Esophagus (tissue), 2 donors: ENCODE results near the gene BRI3. TPM values are rescaled to one million over a fixed set of nuclear protein-coding genes. Genes with fewer than 3 reads are reported as not detected.

Experiments used
- H3K27ac ChIP-seq, 2 donors: one replicate each; pipeline ENCODE4 v1.5.1; 2013; ENCODE audit warnings: low read depth in 2 of 2, mild to moderate bottlenecking in 2 of 2, inconsistent platforms in 1 of 2, low read length in 1 of 2, moderate library complexity in 1 of 2
- H3K27me3 ChIP-seq, 2 donors: one replicate each; pipeline ENCODE4 v1.6.1; 2013; ENCODE audit warnings: low read length in 2 of 2, control low read depth in 1 of 2, mild to moderate bottlenecking in 1 of 2; ENCODE audit not compliant: insufficient read depth in 2 of 2, control insufficient read depth in 1 of 2
- H3K36me3 ChIP-seq, 2 donors: one replicate each; pipeline ENCODE4 v1.6.1; 2013; ENCODE audit warnings: low read length in 1 of 2; ENCODE audit not compliant: control insufficient read depth in 2 of 2, insufficient read depth in 2 of 2
- H3K4me1 ChIP-seq, 2 donors: one replicate each; pipeline ENCODE4 v1.6.1; 2013; ENCODE audit warnings: low read length in 1 of 2; ENCODE audit not compliant: control insufficient read depth in 2 of 2, insufficient read depth in 2 of 2
- H3K4me3 ChIP-seq, 2 donors: one replicate each; pipeline ENCODE4 v1.5.1; 2013; ENCODE audit warnings: low read length in 2 of 2, mild to moderate bottlenecking in 2 of 2, low read depth in 1 of 2, moderate library complexity in 1 of 2
- H3K9me3 ChIP-seq, 2 donors: one replicate each; pipeline ENCODE4 v1.6.1; 2013; ENCODE audit warnings: mild to moderate bottlenecking in 2 of 2, low read depth in 1 of 2, low read length in 1 of 2, moderate library complexity in 1 of 2; ENCODE audit not compliant: control insufficient read depth in 2 of 2, insufficient read depth in 1 of 2
- WGBS, 2 donors: extraction: QIAGEN DNeasy Blood & Tissue Kit; methylation state at CpG; one replicate each; pipeline ENCODE4 v1.1.7; 2013; 5-methylcytosine and 5-hydroxymethylcytosine counted together
- polyA plus RNA-seq, 2 donors: library from polyadenylated mRNA; stranded (reverse); fragments of 200-250 nt; gene quantifications; one replicate each; pipeline ENCODE4 v1.2.3, GENCODE V29; 2013
- donor health status: healthy with polysubstance abuse.
- donor health status: Bipolar disorder and iron deficiency.

BRI3 gene
- polyA plus RNA-seq, 2 donors: 59.4 to 60.1 TPM

- Histone ChIP-seq H3K27me3 (no peaks in the 10 kb centered on the region), H3K36me3 (peaks cover 0 to 40% of the 10 kb centered on the region in 2 donors), H3K27ac (no peak overlapping the region), H3K4me1 (no peaks in the 10 kb centered on the region), H3K9me3 (no peaks in the 10 kb centered on the region), H3K4me3 (no peak overlapping the region)
- WGBS, 2 donors: 93 to 94% methylated on average over 9 of the region's 9 CpGs
Measured at GRCh38 chr7:98238976-98239375, 42.5 kb upstream of the BRI3 start.

DNA sequence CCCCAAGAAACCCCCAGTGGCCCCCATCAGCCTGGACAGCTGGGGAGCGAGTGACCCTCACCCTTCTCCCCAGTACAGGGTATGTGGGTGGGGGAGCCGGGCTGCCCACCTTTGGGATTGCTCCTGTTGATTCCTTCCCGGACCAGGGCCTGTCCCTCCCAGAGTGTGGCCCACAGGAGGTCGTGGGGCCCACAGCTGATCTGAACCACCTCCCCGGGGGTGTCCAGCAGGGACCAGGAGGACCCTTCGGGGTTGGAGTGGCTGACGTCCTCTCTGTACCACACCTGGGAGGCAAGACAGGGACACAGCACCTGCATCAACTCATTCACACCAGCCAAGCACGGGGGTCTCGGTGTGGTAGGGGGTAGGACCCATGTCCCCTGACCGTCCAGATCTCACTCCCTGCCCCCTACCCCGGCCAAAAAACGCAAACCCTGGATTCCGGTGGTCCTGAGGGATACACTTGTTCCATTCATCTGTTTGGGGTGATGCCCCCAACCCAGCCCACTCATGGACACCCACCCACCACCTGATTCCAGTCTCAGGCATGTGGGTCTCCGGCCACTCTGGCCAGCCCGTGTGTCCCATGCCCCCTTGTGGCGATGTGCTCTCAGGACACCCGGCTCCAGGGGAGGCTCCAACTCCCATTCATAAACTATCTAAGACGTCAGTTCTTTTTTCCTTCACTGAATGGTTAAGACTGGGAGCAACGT, 40.4 kb upstream of the BRI3 start:
- H3K4me1 ChIP-seq: peaks cover 0 to 3% of the 10 kb centered on the region in 2 donors
- H3K27ac ChIP-seq: no peak overlapping the region
- 71 to 76% methylated on average over 19 of the region's 19 CpGs for WGBS, 2 donors
- no peaks in the 10 kb centered on the region for H3K9me3 ChIP-seq
- H3K4me3 ChIP-seq: no peak overlapping the region
- H3K27me3 ChIP-seq: no peaks in the 10 kb centered on the region
- H3K36me3 ChIP-seq: peaks cover 0 to 46% of the 10 kb centered on the region in 2 donors

GRCh38 chr7:98241674-98242241, 39.7 kb upstream of the BRI3 start:
- 87 to 90% methylated on average over 14 to 16 of the region's 16 CpGs for WGBS, 2 donors
- H3K27me3 ChIP-seq: no peaks in the 10 kb centered on the region
- no peak overlapping the region for H3K27ac ChIP-seq
- H3K4me1 ChIP-seq: peaks cover 0 to 3% of the 10 kb centered on the region in 2 donors
- H3K9me3 ChIP-seq: no peaks in the 10 kb centered on the region
- H3K36me3 ChIP-seq: peaks cover 0 to 43% of the 10 kb centered on the region in 2 donors
- H3K4me3 ChIP-seq: no peak overlapping the region

- Histone ChIP-seq H3K9me3 (no peaks in the 10 kb centered on the region), H3K27ac (no peak overlapping the region), H3K27me3 (no peaks in the 10 kb centered on the region), H3K4me1 (peaks cover 0 to 3% of the 10 kb centered on the region in 2 donors), H3K36me3 (peaks cover 0 to 42% of the 10 kb centered on the region in 2 donors), H3K4me3 (no peak overlapping the region)
- WGBS, 2 donors: 95 to 100% methylated on average over 1 of the region's 1 CpG
Measured at GRCh38 chr7:98242342-98242741, 39.1 kb upstream of the BRI3 start.

DNA sequence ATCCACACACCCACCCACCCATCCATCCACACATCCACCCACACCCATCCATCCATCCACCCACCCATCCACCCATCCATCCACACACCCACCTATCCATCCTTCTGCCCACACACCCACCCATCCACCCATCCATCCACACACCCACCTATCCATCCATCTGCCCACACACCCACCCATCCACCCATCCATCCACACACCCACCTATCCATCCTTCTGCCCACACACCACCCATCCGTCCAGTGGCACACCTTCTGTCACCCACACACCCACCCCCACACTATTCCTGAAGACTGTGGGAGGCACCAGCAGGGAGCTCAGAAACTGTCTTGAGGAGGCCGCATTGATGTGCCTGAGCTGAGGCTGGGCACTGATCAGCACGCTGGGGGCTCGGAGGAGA, 38.6 kb upstream of the BRI3 start:
- WGBS, 2 donors: 92 to 94% methylated on average over 4 of the region's 4 CpGs
- Histone ChIP-seq H3K27ac (no peak overlapping the region), H3K27me3 (no peaks in the 10 kb centered on the region), H3K36me3 (peaks cover 0 to 40% of the 10 kb centered on the region in 2 donors), H3K4me3 (no peak overlapping the region), H3K9me3 (no peaks in the 10 kb centered on the region), H3K4me1 (peaks cover 0 to 3% of the 10 kb centered on the region in 2 donors)

DNA sequence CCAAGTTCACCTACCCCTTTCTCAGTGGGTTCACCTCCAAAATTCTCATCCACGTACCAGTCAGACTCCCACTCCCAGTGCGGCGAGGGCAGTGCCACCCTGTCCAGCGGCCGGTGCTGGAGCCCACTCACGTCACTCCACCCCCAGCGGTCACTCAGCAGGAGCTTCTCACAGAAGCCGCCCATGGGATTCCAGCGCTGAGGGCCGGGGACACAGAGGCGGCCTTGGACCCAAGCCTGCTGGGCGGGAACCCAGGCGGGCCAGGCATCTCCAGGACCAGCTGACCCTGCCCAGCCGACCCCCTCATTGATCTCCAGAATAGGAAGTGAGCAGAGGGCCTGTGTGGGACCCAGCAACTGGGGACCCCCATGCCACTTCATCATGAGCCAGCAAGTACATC, 36.6 kb upstream of the BRI3 start:
- no peak overlapping the region for H3K4me3 ChIP-seq
- H3K27me3 ChIP-seq: no peaks in the 10 kb centered on the region
- H3K9me3 ChIP-seq: no peaks in the 10 kb centered on the region
- no peak overlapping the region for H3K27ac ChIP-seq
- peaks cover 0 to 3% of the 10 kb centered on the region in 2 donors for H3K4me1 ChIP-seq
- H3K36me3 ChIP-seq: peaks cover 0 to 31% of the 10 kb centered on the region in 2 donors
- 95 to 96% methylated on average over 13 to 14 of the region's 14 CpGs for WGBS, 2 donors

DNA sequence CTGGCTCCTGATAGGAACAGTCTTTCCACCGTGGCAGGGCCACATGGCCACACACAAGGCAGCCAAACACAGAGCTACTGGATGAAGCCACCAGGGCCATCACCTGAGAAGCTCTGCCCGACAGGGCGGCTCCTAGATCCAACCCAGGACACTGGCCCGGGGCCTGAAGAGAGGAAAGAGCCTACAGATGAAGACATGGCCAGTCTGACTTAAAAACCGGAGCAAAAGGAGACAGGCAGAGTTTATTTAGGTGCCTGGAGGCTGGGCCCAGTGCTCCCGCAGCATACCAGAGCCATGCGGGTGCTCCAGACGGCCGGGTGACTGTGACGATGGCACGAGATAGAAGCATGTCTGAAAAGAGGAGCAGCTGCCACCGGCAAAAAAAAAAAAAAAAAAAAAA, 33.3 kb upstream of the BRI3 start:
- Histone ChIP-seq H3K9me3 (no peaks in the 10 kb centered on the region), H3K27me3 (no peaks in the 10 kb centered on the region), H3K4me3 (no peak overlapping the region), H3K36me3 (peaks cover 0 to 15% of the 10 kb centered on the region in 2 donors), H3K27ac (no peak overlapping the region), H3K4me1 (peaks cover 3 to 6% of the 10 kb centered on the region in 2 donors)
- 89 to 95% methylated on average over 12 of the region's 12 CpGs for WGBS, 2 donors

GRCh38 chr7:98249106-98249505, 32.4 kb upstream of the BRI3 start:
- Histone ChIP-seq H3K27ac (peak overlapping the region; percentile 47 to 72), H3K4me1 (peaks cover 3 to 6% of the 10 kb centered on the region in 2 donors), H3K9me3 (no peaks in the 10 kb centered on the region), H3K4me3 (no peak overlapping the region), H3K36me3 (peaks cover 0 to 9% of the 10 kb centered on the region in 2 donors), H3K27me3 (no peaks in the 10 kb centered on the region)
- 68 to 74% methylated on average over 6 of the region's 6 CpGs for WGBS, 2 donors

GRCh38 chr7:98250789-98251188, 30.7 kb upstream of the BRI3 start:
- H3K27me3 ChIP-seq: no peaks in the 10 kb centered on the region
- H3K36me3 ChIP-seq: peaks cover 0 to 3% of the 10 kb centered on the region in 2 donors
- peak overlapping the region; percentile 92 to 97 for H3K27ac ChIP-seq
- WGBS, 2 donors: 49% methylated on average over 3 of the region's 3 CpGs
- no peaks in the 10 kb centered on the region for H3K9me3 ChIP-seq
- H3K4me1 ChIP-seq: peaks cover 3 to 5% of the 10 kb centered on the region in 2 donors
- H3K4me3 ChIP-seq: peak overlapping the region; percentile 66 to 94

GRCh38 chr7:98251231-98251600, 30.3 kb upstream of the BRI3 start:
- no peaks in the 10 kb centered on the region for H3K9me3 ChIP-seq
- peaks cover 3% of the 10 kb centered on the region in 2 donors for H3K4me1 ChIP-seq
- no peaks in the 10 kb centered on the region for H3K36me3 ChIP-seq
- no peaks in the 10 kb centered on the region for H3K27me3 ChIP-seq
- 17 to 18% methylated on average over 9 of the region's 9 CpGs for WGBS, 2 donors
- H3K4me3 ChIP-seq: peak overlapping the region; percentile 66 to 94
- H3K27ac ChIP-seq: peak overlapping the region; percentile 92 to 97
